Activated CD8-positive, alpha-beta memory T cell treated with anti-CD3 and anti-CD28 coated beads for 1 hour (primary cell): Measurements from ENCODE around the gene B4GALT5.
"Not testable (repeated sequence)": the region's sequence is repeated elsewhere in the genome, so short reads cannot be mapped to it uniquely, and the experiment has no call there.

ENCODE experiments used
- DNase-seq, 2 donors: peaks; one replicate each; pipeline ENCODE4 v3.0.0-alpha.2; 2020; ENCODE audit warnings: low read depth in 1 of 2; ENCODE audit errors: extremely low read depth in 1 of 2

Gene B4GALT5

DNA sequence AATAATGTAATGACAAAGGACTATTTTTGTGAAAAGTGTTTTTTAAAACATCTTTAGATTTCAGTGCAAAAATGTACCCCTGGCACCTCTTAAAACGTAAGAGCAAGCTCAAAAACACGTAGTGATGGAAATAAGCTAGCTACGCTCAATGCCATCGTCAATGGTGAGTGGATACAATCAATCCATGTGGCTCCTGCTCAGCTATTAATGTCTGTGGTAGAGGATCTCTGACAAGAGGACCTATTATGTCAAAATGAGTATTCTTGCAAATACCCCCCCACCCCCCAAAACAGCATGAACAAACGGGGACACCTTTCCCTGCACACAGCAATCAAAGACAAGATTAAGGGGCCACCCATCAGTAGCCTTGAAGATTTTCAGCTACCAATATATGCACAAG lies 80.7 kb downstream of the B4GALT5 start:
- DNase-seq, result no peak

DNA sequence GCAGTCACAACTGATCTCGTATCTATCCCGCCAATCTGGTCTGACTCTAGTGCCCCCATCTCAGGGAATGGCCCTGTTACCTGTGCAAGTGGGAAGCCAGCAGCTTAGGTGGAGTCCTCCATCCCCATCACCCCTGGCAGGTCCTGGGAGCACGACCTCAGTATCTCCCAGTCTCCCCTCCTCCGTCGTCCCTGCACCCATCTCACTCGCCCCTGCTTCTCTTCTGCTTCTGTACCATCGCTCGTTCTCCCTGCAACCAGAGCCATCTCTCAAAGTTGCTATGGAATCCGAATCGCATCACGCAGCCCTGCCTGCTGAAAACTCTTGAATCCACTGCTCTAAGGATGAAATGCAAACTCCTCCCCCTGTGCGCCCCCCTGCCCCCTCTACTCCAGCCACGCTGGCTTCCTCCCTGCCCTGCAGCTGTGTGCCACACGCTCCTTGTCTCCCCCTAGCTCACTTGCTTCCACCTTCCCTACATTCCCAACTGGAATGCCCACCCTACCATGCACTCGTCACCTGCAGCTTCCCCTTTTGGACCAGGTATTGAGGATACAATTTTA lies 81.7 kb downstream of the B4GALT5 start:
- DNase-seq, result no peak

DNA sequence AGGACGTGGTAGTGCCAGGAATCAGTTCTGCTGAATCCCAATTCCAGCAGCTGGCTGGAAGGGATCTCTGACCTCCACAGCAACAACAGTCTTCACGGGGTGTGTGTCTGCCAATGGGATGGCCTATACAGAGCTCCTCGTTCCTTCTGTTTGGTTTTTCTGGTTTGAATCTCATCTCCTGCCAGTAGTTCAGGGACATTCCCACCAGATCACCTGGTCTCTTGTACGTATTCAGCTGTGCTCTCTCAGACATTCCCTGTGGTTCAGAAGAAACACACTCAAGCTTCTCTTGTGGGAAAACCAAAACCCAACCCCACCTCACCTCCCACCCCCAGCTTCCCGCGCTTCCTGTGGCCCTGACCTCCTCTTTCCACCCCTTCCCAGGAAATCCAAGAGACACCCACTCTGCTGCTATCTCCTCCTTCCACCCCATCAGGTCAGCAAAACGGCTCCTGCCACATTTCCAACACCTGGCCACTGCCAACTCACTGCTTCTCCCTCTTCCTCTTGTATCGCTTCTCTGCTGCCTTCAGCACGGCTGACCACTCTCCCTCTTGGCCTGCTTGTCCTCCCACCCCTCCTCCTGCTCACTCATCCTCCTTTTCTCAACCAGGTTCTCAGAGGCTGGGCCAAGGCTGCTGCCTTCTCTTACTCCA lies 82.5 kb downstream of the B4GALT5 start:
- DNase-seq, result no peak

DNA sequence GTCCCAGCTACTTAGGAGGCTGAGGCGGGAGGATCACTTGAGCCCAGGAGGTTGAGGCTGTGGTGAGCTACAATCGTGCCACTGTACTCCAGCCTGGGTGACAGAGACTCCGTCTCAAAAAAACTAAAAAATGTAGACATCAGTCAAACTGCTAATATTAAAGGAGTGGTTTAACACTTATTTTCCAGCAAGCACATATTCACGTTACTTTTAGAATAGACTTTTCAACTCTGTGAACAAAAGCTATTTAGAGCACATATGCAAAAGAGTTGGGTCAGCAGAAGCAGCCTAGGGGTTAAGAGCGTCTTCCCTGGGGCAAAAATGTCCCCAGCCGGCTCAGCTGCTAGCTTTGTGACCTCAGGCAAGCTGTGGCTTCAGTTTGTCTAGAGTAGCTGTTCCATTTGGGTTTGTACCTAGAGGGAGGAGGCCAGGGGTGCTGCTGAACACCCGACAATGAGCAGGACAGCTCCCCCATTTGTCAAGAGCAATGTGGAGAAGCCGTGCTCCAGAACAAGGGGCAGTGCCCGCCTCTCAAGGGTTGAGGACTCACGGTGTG lies 83.2 kb downstream of the B4GALT5 start:
- DNase-seq, result no peak

DNA sequence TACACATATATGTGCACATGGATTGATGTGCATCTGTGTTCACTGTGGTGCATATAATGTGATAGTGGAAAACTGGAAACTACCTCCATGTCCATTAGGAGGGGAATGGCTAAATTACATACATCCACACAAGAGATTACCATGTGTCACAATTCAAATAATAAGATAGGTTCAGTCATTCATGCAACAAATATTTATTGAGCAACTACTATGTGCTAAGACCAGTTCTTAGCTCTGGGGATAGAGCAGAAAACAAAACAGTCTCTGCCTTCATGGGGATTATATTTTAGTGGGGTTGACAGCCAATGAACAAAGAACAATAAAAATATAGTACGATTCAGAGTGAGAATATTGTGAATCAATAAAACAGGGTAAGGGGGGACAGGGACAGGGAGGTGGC lies 84.1 kb downstream of the B4GALT5 start:
- DNase-seq, result no peak

DNA sequence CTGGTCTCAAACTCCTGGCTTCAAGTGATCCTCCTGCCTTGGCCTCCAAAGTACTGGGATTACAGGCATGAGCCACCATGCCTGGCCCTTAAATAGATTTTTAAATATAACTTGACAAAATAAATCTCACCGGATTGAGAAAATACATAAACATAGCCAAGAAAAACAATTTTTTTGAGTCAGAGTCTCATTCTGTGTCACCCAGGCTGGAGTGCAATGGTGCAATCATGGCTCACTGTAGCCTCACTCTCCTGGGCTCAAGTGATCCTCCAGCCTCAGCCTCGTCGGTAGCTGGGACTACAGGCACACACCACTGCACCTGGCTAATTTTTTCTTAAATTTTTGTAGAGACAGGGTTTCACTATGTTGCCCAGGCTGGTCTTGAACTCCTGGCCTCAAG lies 85.4 kb downstream of the B4GALT5 start:
- not testable (repeated sequence) for DNase-seq

DNA sequence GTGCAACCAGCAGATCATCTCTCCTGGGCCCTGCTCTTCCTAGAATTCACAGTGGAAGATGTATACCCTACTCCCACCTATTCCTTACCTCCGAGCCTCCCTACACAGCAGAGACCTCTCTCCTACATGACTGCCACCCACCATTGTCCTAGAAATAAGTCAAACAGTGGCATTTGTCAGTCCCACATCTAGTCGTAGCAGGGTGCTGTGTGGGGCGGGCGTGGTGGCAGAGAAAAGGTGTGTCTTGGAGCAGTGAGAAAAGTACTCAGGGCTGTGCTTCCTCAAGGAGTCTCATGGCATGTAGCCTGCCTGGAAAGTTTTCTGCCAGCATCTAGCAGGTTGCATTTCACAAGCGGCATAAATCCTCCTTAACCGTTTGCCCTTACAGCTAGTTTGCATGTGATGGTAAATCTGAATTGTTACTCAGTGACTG lies 86.3 kb downstream of the B4GALT5 start:
- DNase-seq, result no peak

DNA sequence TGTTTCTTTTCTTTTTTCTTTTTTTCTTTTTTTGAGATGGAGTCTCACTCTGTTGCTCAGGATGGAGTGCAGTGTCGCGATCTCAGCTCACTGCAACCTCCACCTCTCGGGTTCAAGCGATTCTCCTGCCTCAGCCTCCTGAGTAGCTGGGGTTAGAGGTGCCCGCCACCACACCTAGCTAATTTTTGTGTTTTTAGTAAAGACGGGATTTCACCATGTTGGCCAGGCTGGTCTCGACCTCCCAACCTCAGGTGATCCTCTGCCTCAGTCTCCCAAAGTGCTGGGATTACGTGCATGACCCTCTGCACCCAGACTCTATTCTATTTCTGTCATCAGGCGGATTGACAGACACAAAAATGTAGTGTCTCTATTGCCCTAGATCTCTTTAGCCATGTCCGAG lies 88.7 kb downstream of the B4GALT5 start:
- not testable (repeated sequence) for DNase-seq

DNA sequence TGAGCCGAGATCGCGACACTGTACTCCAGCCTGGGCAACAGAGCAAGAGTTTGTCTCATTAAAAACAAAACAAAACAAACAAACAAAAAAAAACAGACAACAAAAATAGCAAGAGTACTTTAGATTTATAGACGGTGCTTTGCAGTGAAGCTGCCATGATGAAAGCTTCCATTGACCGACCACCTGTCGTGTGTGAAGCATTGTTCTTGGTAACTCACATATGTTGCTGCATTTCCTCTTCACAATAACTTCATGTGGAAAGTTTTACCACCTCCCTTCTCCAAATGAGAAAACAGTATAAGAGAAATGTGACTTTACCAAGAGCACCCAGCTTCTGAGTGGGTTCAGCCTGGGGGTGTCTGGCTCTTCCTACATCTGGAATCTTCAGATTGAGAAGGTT lies 89.4 kb downstream of the B4GALT5 start:
- DNase-seq, result no peak

DNA sequence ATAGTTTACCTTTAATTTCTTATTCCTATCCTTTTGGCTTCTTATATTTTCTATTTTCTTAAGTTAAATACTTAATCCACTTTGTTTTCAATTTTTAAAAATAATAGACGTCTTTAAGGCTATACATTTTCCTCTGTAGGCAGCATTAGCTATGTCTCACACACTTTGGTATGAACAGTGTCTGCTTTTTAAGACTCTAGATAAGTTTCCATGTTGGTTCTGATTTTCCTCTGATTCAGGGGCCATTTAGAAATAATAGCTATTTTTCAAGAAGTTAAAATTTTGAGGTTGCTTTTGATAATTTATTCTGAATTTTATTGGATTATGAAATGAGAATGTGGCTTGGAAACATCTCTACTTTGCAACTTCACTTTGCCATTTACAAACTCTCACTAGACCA lies 91.4 kb downstream of the B4GALT5 start:
- DNase-seq, result no peak

DNA sequence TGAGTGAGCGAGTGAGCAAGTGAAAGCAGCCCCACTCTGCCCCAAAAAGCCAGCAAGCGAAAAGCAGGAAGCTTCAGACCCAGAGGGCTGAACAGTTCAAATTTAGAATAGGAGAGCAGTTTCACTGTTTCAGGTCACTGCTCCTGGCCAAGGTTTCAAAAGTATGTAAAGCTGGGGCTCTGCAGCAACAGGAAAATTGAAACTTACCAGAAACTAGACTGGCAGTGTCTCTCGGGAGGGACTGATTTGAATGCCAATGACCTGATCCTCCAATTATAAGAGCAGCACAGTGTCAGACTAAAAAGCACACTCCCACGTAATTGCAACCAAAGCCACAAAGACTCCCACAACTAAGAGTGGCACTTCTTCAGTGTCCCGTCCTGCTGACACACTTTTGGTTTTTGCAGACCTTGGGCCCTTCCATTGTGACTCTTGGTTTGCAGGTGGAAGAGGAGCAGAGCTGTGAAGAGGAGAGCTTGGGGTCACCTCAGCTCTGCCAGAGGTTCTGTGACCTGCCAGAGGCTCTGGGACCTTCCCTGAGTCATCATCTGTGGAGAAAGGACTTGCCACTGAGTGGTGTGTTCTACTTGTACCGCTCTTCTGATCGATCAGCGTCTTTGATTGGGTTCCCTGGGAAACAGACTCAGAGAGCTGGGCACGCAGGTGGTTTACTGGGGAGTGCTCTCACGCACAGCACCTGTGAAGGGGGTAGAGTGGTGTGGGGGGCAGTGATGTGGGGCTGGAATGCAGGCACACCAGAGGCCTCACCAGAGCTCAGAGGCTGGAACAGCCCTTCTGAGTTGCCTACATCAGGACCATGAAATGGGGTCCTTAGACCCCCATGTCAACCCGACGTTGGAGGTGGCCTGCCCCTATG lies 93.1 kb downstream of the B4GALT5 start:
- DNase-seq, result no peak

DNA sequence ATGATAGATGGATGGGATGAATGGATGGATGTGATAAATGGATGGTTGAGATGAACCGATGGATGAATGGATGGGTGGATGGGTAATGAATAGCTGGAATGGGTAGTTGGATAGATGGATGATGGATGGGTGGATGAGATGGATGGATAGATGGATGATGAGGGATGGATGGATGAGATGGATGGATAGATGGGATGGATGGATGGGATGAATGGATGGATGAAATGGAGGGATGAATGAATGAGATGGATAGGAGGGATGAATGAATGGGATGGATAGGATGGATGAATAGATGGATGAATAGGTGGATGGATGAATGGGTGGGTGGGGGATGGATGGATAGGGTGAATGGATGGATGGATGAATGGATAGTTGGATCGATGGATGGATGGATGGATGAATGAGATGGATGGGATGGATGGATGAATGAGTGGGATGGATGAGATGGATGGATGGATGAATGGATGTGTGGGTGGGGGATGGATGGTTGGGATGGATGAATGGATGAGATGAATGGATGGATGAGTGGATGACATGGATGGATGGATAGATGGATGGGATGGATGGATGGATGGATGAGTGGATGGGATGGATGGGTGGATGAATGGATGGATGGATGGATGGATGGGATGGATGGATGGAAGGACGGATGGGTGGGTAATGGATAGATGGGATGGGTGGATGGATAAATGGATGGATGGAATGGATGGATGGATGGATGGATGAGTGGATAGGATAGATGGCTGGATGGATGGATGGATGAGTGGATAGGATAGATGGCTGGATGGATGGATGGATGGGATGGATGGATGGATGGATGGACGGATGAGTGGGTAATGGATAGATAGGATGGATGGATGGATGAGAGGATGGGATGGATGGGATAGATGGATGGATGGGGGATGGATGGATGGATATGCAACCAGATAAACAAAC lies 94.3 kb downstream of the B4GALT5 start:
- DNase-seq, result no peak

DNA sequence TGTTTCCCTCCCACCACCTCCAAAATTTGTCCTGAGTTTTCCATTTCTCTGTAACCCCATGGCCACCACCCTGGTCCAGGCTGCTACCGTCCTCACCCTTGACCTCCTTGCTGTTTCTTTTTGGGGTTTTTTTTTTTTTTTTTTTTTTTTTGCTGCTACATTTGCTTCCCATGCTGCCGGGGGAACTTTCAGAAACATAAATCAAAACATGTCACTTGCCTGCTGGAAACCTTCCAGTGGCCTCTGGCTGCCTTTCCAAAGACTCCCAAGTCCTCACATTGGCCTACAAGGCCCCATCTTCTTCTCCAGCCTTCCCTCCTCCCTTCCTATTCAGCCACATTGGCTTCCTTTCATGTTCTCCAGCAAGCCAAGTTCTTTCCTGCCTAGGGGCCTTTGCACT lies 95.4 kb downstream of the B4GALT5 start:
- no peak for DNase-seq

DNA sequence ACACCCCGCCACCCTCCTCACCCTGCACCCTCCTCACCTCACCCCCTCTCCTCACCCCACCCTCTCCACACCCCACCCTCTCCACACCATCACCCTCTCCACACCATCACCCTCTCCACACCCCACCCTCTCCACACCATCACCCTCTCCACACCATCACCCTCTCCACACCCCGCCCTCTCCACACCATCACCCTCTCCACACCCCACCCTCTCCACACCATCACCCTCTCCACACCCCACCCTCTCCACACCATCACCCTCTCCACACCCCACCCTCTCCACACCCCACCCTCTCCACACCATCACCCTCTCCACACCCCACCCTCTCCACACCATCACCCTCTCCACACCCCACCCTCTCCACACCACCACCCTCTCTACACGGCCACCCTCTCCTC lies 96.3 kb downstream of the B4GALT5 start:
- not testable (repeated sequence) for DNase-seq

DNA sequence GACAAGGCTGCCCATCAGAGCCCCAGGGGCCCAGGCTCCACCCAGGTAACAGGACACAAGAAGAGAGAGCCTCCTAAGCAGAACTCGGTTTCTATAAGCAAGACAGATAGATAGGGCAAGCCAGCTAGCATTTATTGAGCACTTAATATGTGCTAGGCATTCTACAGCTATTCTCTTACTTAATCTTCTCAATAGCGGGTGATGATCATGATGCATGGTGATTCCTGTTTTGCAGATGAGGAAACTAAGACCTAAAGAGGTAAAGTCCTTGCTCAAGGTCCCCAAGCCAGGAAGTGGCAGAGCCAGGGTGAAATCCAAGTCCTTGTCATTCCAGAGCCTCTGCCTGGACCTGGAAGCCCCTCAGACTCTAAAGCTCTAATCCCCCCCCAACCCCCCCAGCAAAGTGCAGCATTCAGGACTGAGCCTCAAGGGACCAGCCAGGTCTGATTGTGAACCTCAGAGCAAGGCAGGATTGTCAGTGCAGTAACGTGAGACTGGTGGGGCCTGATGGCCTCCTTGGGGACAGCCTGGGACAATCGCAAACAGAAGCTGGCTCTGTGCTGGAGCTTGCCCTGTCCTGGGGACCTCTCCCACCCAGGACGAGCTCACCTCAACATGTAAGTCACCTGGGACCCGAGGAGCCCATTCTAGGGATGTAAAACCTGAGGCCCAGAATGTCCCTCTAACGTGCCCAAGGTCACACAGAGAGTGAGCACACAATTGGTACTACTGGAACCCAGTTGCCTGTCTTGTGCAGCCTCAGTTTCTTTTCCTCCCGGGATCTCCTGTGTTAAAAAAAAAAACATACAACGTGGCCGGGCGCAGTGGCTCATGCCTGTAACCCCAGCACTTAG lies 97.3 kb downstream of the B4GALT5 start:
- no peak for DNase-seq

DNA sequence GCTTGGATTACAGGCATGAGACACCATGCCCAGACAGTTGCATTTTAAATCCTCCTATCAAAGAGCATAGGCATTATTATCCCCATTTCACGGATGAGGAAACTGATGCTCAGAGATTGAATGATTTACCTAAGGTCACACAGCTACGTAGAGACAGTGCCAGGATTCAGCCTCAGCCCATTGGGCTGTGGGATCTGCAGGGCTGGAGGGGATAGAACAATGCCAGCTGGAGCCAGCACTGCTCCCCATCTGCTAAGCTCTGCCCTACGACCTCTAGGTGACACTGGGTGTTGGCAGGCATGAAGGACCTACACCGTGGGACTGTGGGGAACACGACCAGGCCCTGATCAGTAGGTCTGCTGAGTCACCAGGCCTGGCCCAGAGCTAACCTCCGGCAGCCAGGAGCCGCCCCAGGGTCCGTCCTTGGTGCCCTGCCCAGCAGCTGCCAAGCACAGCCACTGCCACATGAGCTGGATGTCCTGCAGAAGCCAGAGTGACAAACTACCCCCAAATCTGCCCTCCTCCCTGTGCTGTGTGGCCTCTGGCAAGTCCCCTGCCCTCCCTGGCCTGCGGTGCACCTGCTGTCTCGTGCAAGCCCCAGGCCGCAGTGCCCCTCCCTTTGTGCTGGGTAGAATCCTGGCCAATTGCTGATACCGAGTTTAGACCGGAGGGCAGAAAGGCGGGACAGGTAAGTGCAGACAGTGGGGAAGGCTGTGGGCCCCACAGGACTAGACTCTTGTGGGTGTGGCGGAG lies 98.1 kb downstream of the B4GALT5 start:
- DNase-seq, result no peak

DNA sequence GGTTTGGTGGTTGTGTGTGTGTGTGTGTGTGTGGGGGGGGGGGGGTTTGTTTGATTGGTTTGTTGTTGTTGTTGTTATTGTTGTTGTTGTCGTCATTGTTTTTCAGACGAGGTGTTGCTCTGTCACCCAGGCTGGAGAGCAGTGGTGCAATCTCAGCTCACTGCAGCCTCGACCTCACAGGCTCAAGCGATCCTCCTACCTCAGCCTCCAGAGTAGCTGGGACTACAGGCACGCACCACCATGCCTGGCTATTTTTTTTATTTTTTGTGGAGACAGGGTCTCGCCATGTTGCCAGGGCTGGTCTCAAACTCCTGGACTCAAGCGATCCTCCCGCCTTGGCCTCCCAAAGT lies 98.7 kb downstream of the B4GALT5 start:
- DNase-seq, result not testable (repeated sequence)

DNA sequence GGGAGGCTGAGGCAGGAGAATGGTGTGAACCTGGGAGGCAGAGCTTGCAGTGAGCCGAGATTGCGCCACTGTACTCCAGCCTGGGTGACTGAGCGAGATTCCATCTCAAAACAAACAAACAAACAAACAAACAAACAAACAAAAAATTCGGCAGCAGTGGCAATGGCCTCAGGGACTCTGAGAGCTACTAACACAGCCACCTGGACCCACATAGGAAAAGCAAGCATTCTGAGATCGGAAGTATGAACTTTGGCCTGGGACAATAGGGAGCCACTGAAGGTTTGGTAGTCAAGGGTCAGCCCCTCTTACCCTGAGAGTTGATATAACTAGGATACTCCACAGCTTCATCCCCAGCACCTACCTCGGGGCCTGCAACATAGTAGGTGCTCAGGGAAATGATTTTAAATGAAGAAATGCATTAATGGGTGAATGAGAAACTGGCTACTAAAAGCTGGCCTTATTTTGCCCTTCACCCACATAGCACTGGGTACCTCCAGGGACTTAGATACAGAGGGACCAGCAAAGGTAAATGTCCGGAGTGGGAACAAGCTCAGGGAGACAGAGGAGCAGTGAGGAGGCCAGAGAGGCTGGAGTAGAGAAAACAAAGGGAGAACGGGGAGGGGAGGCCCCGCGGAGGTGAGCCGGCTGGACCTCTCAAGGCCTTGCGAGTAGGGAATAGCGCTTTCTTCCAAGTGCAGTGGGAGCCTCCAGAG lies 99.2 kb downstream of the B4GALT5 start:
- DNase-seq, result no peak
